B cell (primary cell): ENCODE results near the gene EFHD2. TPM values are rescaled to one million over a fixed set of nuclear protein-coding genes. Genes with fewer than 3 reads are reported as not detected.

Source experiments
- ATAC-seq: fragments of 200-7000 bp; cut with Tn5 transposase; one replicate; pipeline ENCODE4 v1.10.0; 2021; ENCODE audit warnings: low read depth, mild to moderate bottlenecking, moderate number of reproducible peaks, moderate library complexity
- CTCF ChIA-PET: fragments of 350-600 bp; sonication (Branson Sonifier 250); formaldehyde crosslinking; loops from one replicate; lab custom pipeline; 2021; ENCODE audit warnings: antibody characterized with exemption, inconsistent platforms; lab: Charles Lee
- POLR2A ChIA-PET: fragments of 350-600 bp; sonication (Branson Sonifier 250); formaldehyde crosslinking; loops from one replicate; lab custom pipeline; 2021; ENCODE audit warnings: antibody characterized with exemption; lab: Charles Lee
- DNase-seq: peaks from one replicate; pipeline ENCODE4 v3.0.0; 2013
- H2AFZ ChIP-seq: 2 replicates; pipeline ENCODE4 v1.6.1; 2012; ENCODE audit warnings: mild to moderate bottlenecking, low read depth, low read length; ENCODE audit not compliant: insufficient read depth, poor library complexity, severe bottlenecking
- H3K27ac ChIP-seq, 2 donors: 1 replicate in 1 of 2; 2 replicates in 1 of 2; pipeline ENCODE4 v1.5.1; 2012 to 2013; ENCODE audit warnings: low read length in 2 of 2, mild to moderate bottlenecking in 2 of 2, moderate library complexity in 1 of 2
- H3K27me3 ChIP-seq, 4 experiments: fragments of 200-600 bp in 1 of 4; sonication (generic) in 1 of 4; replicated peaks in 1 of 4; 1 replicate in 2 of 4; 2 replicates in 2 of 4; pipeline versions ENCODE4 v1.6.1 to v1.7.0; 2013 to 2016; ENCODE audit warnings: low read length in 3 of 4, mild to moderate bottlenecking in 2 of 4, mixed read lengths in 1 of 4, moderate library complexity in 1 of 4; ENCODE audit not compliant: insufficient read depth in 4 of 4, control insufficient read depth in 3 of 4; ENCODE audit errors: control extremely low read depth in 1 of 4
- H3K36me3 ChIP-seq, 2 experiments: replicated peaks in 1 of 2; 1 replicate in 1 of 2; 2 replicates in 1 of 2; pipeline versions ENCODE4 v1.6.1 to v1.7.1; 2013; ENCODE audit warnings: low read length in 1 of 2; ENCODE audit not compliant: insufficient read depth in 2 of 2, control insufficient read depth in 1 of 2; ENCODE audit errors: control extremely low read depth in 1 of 2, extremely low read depth in 1 of 2
- H3K4me1 ChIP-seq, 2 donors: fragments of 200-600 bp in 1 of 2; sonication (generic) in 1 of 2; 1 replicate in 1 of 2; 2 replicates in 1 of 2; pipeline versions ENCODE4 v1.5.1 to v1.6.1; 2013 to 2017; ENCODE audit warnings: low read length in 2 of 2; ENCODE audit not compliant: control insufficient read depth in 2 of 2, insufficient read depth in 2 of 2
- H3K4me2 ChIP-seq: replicated peaks from 2 replicates; pipeline ENCODE3; 2012; ENCODE audit warnings: mild to moderate bottlenecking, low read depth, low read length; ENCODE audit not compliant: poor library complexity, severe bottlenecking
- H3K4me3 ChIP-seq, 5 experiments: fragments of 200-600 bp in 1 of 5; sonication (generic) in 1 of 5; 1 replicate in 3 of 5; 2 replicates in 2 of 5; pipeline versions ENCODE4 v1.5.1 to v1.7.0; 2011 to 2016; ENCODE audit warnings: low read length in 4 of 5, mild to moderate bottlenecking in 4 of 5, low read depth in 2 of 5, control low read depth in 1 of 5, moderate library complexity in 1 of 5; ENCODE audit not compliant: insufficient read depth in 1 of 5; ENCODE audit errors: control extremely low read depth in 1 of 5, extremely low read depth in 1 of 5
- H3K79me2 ChIP-seq: fragments of 200-600 bp; sonication (generic); one replicate; pipeline ENCODE4 v1.6.0; 2016; ENCODE audit warnings: low read length; ENCODE audit not compliant: control insufficient read depth, insufficient read depth
- H3K9ac ChIP-seq: fragments of 200-600 bp; sonication (generic); 2 replicates; pipeline ENCODE4 v1.6.1; 2017; ENCODE audit warnings: mild to moderate bottlenecking, low read length, moderate library complexity
- H3K9me3 ChIP-seq, 3 donors: one replicate each; pipeline versions ENCODE4 v1.6.1 to v1.7.1; 2013; ENCODE audit warnings: low read length in 2 of 3; ENCODE audit not compliant: control insufficient read depth in 2 of 3, insufficient read depth in 1 of 3; ENCODE audit errors: control extremely low read depth in 1 of 3
- H4K20me1 ChIP-seq: 2 replicates; pipeline ENCODE4 v1.6.0; 2012; ENCODE audit warnings: mild to moderate bottlenecking, low read length; ENCODE audit not compliant: insufficient read depth, control insufficient read depth, poor library complexity, severe bottlenecking
- H3K27ac Mint-ChIP-seq: one replicate; pipeline ENCODE4 v1.8.0; 2021; ENCODE audit warnings: mixed read lengths
- H3K27me3 Mint-ChIP-seq: one replicate; pipeline ENCODE4 v1.8.0; 2021; ENCODE audit warnings: mixed read lengths
- H3K4me1 Mint-ChIP-seq: one replicate; pipeline ENCODE4 v1.8.0; 2021; ENCODE audit warnings: mixed read lengths
- H3K4me3 Mint-ChIP-seq: one replicate; pipeline ENCODE4 v1.8.0; 2021; ENCODE audit warnings: mixed read lengths
- H3K9me3 Mint-ChIP-seq: one replicate; pipeline ENCODE4 v1.8.0; 2022; ENCODE audit warnings: mixed read lengths; ENCODE audit not compliant: insufficient read depth
- CTCF ChIP-seq: fragments of 200-600 bp; IDR thresholded peaks from one replicate; pipeline ENCODE4 v1.8.0; 2022; ENCODE audit warnings: antibody characterized with exemption, mild to moderate bottlenecking
- EZH2 ChIP-seq: IDR thresholded peaks from 2 replicates; pipeline ENCODE4 v1.6.1; 2012; ENCODE audit warnings: borderline replicate concordance, low read depth, mild to moderate bottlenecking, moderate library complexity, low read length; ENCODE audit not compliant: insufficient read depth, poor library complexity, severe bottlenecking
- WGBS: methylation state at CpG from one replicate; pipeline ENCODE4 v1.1.5; 2013; ENCODE audit warnings: missing lambda C conversion rate; ENCODE audit not compliant: insufficient coverage; 5-methylcytosine and 5-hydroxymethylcytosine counted together
- intact Hi-C: fragments of 100-400 bp; cut with micrococcal nuclease; formaldehyde crosslinking; loops from one replicate; pipeline ENCODE4 v1.10.0; 2022
- polyA plus RNA-seq: library from polyadenylated mRNA; depleted of rRNA; stranded (reverse); fragments of >200 nt; gene quantifications from 2 replicates; pipeline ENCODE4 v1.2.3, GENCODE V29; 2012
- total RNA-seq, 2 donors: library from RNA; stranded (reverse); fragments of 120-200 nt in 1 of 2; gene quantifications; 1 replicate in 1 of 2; 2 replicates in 1 of 2; pipeline versions ENCODE4 v1.2.3 to v1.2.4, GENCODE V29; 2013 to 2022

EFHD2 gene
- total and polyA plus RNA-seq, 2 donors (not counting 1 experiment from before 2014, with no cell fraction given), result 39.3 to 67.2 TPM

GRCh38 chr1:15370781-15371520 lies 38.7 kb upstream of the EFHD2 start:
- Histone ChIP-seq H3K4me3 (no peak overlapping the region), H3K4me1 (no peaks in the 10 kb centered on the region), H3K9ac (no peak overlapping the region), H3K27me3 (peaks cover 0 to 3% (median 0%) of the 10 kb centered on the region in 4 experiments), H3K4me2 (no peak overlapping the region), H2AFZ (no peak overlapping the region), H3K79me2 (no peaks in the 10 kb centered on the region), H4K20me1 (no peaks in the 10 kb centered on the region), H3K9me3 (no peaks in the 10 kb centered on the region), H3K27ac (no peak overlapping the region), H3K36me3 (no peaks in the 10 kb centered on the region)
- H3K4me1 Mint-ChIP-seq, result no peaks in the 10 kb centered on the region
- no peak for ATAC-seq
- H3K4me3 Mint-ChIP-seq, result no peak overlapping the region
- ChIA-PET POLR2A (no interaction called here), CTCF (interaction anchor here (1.8 kb wide), 1 partner anchor 61 kb away, joined by 4 read pairs; no protein-coding TSS in a partner anchor)
- peaks cover 32% of the 10 kb centered on the region for H3K27me3 Mint-ChIP-seq
- intact Hi-C loops, result no loop called here
- no peak for TF ChIP-seq CTCF
- no peak for TF ChIP-seq EZH2
- H3K9me3 Mint-ChIP-seq, result no peaks in the 10 kb centered on the region
- no peak overlapping the region for H3K27ac Mint-ChIP-seq
- WGBS, result 90% methylated on average over 14 of the region's 16 CpGs
- DNase-seq, result no peak
